Liver (tissue), 9 donors: ENCODE data around the gene CDC42EP3. TPM values are rescaled to one million over a fixed set of nuclear protein-coding genes. Genes with fewer than 3 reads are reported as not detected.

Experiments
- DNase-seq: peaks from one replicate; pipeline ENCODE4 v3.0.0-alpha.2; 2017; ENCODE audit warnings: low spot score
- H3K27ac ChIP-seq, 2 donors: one replicate each; pipeline ENCODE4 v1.7.0; 2013; ENCODE audit warnings: inconsistent platforms in 2 of 2, low read length in 2 of 2, control low read depth in 1 of 2, low read depth in 1 of 2, mild to moderate bottlenecking in 1 of 2
- H3K27me3 ChIP-seq, 4 donors: one replicate each; pipeline versions ENCODE4 v1.6.1 to v1.7.0; 2013; ENCODE audit warnings: low read length in 3 of 4, inconsistent platforms in 1 of 4, mild to moderate bottlenecking in 1 of 4, moderate library complexity in 1 of 4; ENCODE audit not compliant: control insufficient read depth in 4 of 4, insufficient read depth in 4 of 4
- H3K36me3 ChIP-seq, 4 donors: one replicate each; pipeline versions ENCODE4 v1.6.1 to v1.7.0; 2013; ENCODE audit warnings: low read length in 3 of 4, mild to moderate bottlenecking in 3 of 4, low read depth in 1 of 4, moderate library complexity in 1 of 4; ENCODE audit not compliant: control insufficient read depth in 4 of 4, insufficient read depth in 3 of 4
- H3K4me1 ChIP-seq, 4 donors: one replicate each; pipeline versions ENCODE4 v1.6.1 to v1.7.0; 2013; ENCODE audit warnings: low read length in 3 of 4, mild to moderate bottlenecking in 3 of 4, moderate library complexity in 1 of 4; ENCODE audit not compliant: control insufficient read depth in 4 of 4, insufficient read depth in 4 of 4
- H3K4me3 ChIP-seq, 3 donors: one replicate each; pipeline versions ENCODE4 v1.6.1 to v1.7.0; 2013; ENCODE audit warnings: low read length in 3 of 3, control low read depth in 1 of 3, low read depth in 1 of 3, mild to moderate bottlenecking in 1 of 3
- H3K9ac ChIP-seq, 2 donors: one replicate each; pipeline ENCODE4 v1.7.0; 2013; ENCODE audit warnings: low read length in 2 of 2, mild to moderate bottlenecking in 2 of 2, moderate library complexity in 2 of 2, control low read depth in 1 of 2, low read depth in 1 of 2
- H3K9me3 ChIP-seq, 4 donors: one replicate each; pipeline versions ENCODE4 v1.6.1 to v1.7.0; 2013; ENCODE audit warnings: low read length in 3 of 4; ENCODE audit not compliant: control insufficient read depth in 4 of 4
- EGR1 ChIP-seq, 2 donors: IDR thresholded peaks; 2 replicates each; pipeline ENCODE4 v1.6.1; 2016 to 2018; ENCODE audit warnings: antibody characterized with exemption in 2 of 2, low read depth in 2 of 2
- FOXA2 ChIP-seq: IDR thresholded peaks from 2 replicates; pipeline ENCODE4 v1.6.1; 2016; ENCODE audit warnings: antibody characterized with exemption
- GABPA ChIP-seq, 2 donors: IDR thresholded peaks in 1 of 2; conservative IDR thresholded peaks in 1 of 2; 2 replicates each; pipeline ENCODE4 v1.6.1; 2016; ENCODE audit warnings: antibody characterized with exemption in 2 of 2, mild to moderate bottlenecking in 1 of 2, moderate library complexity in 1 of 2
- HNF4A ChIP-seq, 2 donors: conservative IDR thresholded peaks; 2 replicates each; pipeline ENCODE4 v1.6.1; 2016; ENCODE audit warnings: antibody characterized with exemption in 2 of 2, mild to moderate bottlenecking in 2 of 2
- MAX ChIP-seq: IDR thresholded peaks from 2 replicates; pipeline ENCODE4 v1.6.1; 2016; ENCODE audit warnings: antibody characterized with exemption
- RAD21 ChIP-seq, 2 donors: IDR thresholded peaks; 2 replicates each; pipeline ENCODE4 v1.6.1; 2016; ENCODE audit warnings: antibody characterized with exemption in 2 of 2, mild to moderate bottlenecking in 2 of 2
- RXRA ChIP-seq, 2 donors: IDR thresholded peaks; 2 replicates each; pipeline ENCODE4 v1.6.1; 2017 to 2018; ENCODE audit warnings: antibody characterized with exemption in 2 of 2, mild to moderate bottlenecking in 1 of 2
- SP1 ChIP-seq: IDR thresholded peaks from 2 replicates; pipeline ENCODE4 v1.6.1; 2018; ENCODE audit warnings: antibody characterized with exemption, mild to moderate bottlenecking
- TAF1 ChIP-seq: conservative IDR thresholded peaks from 2 replicates; pipeline ENCODE4 v1.6.1; 2016; ENCODE audit warnings: antibody characterized with exemption, mild to moderate bottlenecking
- YY1 ChIP-seq: IDR thresholded peaks from 2 replicates; pipeline ENCODE4 v1.6.1; 2016; ENCODE audit warnings: antibody characterized with exemption, mild to moderate bottlenecking
- WGBS: extraction: QIAGEN DNeasy Blood & Tissue Kit; methylation state at CpG from one replicate; pipeline ENCODE4 v1.1.7; 2013; 5-methylcytosine and 5-hydroxymethylcytosine counted together
- polyA plus RNA-seq, 2 donors: library from polyadenylated mRNA; stranded (reverse) in 1 of 2; unstranded in 1 of 2; fragments of 200-250 nt in 1 of 2; fragments of >200 nt in 1 of 2; fragmentation: Nextera tagmentation in 1 of 2; extraction: Ambion mirVana in 1 of 2; gene quantifications; one replicate each; pipeline versions ENCODE4 v1.2.1 to v1.2.3, GENCODE V29; 2013 to 2015
- total RNA-seq, 2 donors: library from RNA; depleted of rRNA; stranded (reverse); fragments of >200 nt; gene quantifications; one replicate each; pipeline ENCODE4 v1.2.3, GENCODE V29; 2014
- TF ChIP-seq, protein P1 (sequence below): IDR thresholded peaks from 2 replicates; pipeline ENCODE4 v1.6.1; 2016; ENCODE audit warnings: antibody characterized with exemption
- TF ChIP-seq, protein P2 (sequence below): fragments of 150-350 bp; IDR thresholded peaks from 2 replicates; pipeline ENCODE4 v1.5.1; 2017; ENCODE audit warnings: improper control_type of control experiment, low read depth, low read length; ENCODE audit not compliant: missing input control
- TF ChIP-seq, protein P3 (sequence below): IDR thresholded peaks from 2 replicates; pipeline ENCODE4 v1.6.1; 2016; ENCODE audit warnings: antibody characterized with exemption
- TF ChIP-seq, protein P4 (sequence below): IDR thresholded peaks from 2 replicates; pipeline ENCODE4 v1.6.1; 2016; ENCODE audit warnings: antibody characterized with exemption, mild to moderate bottlenecking
- donor health status: healthy.
- donor health status: healthy.
- donor health status: healthy.
- donor health status: healthy.
- donor health status: healthy.

CDC42EP3 gene
- total and polyA plus RNA-seq, 4 donors = 2.5 to 4.1 (median 3.3) TPM

GRCh38 chr2:37619959-37620300 is 51.5 kb downstream of the CDC42EP3 start (continued):
- TF ChIP-seq, protein P1, sequence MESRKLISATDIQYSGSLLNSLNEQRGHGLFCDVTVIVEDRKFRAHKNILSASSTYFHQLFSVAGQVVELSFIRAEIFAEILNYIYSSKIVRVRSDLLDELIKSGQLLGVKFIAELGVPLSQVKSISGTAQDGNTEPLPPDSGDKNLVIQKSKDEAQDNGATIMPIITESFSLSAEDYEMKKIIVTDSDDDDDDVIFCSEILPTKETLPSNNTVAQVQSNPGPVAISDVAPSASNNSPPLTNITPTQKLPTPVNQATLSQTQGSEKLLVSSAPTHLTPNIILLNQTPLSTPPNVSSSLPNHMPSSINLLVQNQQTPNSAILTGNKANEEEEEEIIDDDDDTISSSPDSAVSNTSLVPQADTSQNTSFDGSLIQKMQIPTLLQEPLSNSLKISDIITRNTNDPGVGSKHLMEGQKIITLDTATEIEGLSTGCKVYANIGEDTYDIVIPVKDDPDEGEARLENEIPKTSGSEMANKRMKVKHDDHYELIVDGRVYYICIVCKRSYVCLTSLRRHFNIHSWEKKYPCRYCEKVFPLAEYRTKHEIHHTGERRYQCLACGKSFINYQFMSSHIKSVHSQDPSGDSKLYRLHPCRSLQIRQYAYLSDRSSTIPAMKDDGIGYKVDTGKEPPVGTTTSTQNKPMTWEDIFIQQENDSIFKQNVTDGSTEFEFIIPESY = no peak
- no peak for TF ChIP-seq RXRA (IDR thresholded peaks at IDR 0.05)
- no peak for TF ChIP-seq FOXA2
- TF ChIP-seq, protein P2, sequence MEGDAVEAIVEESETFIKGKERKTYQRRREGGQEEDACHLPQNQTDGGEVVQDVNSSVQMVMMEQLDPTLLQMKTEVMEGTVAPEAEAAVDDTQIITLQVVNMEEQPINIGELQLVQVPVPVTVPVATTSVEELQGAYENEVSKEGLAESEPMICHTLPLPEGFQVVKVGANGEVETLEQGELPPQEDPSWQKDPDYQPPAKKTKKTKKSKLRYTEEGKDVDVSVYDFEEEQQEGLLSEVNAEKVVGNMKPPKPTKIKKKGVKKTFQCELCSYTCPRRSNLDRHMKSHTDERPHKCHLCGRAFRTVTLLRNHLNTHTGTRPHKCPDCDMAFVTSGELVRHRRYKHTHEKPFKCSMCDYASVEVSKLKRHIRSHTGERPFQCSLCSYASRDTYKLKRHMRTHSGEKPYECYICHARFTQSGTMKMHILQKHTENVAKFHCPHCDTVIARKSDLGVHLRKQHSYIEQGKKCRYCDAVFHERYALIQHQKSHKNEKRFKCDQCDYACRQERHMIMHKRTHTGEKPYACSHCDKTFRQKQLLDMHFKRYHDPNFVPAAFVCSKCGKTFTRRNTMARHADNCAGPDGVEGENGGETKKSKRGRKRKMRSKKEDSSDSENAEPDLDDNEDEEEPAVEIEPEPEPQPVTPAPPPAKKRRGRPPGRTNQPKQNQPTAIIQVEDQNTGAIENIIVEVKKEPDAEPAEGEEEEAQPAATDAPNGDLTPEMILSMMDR = no peak

DNA sequence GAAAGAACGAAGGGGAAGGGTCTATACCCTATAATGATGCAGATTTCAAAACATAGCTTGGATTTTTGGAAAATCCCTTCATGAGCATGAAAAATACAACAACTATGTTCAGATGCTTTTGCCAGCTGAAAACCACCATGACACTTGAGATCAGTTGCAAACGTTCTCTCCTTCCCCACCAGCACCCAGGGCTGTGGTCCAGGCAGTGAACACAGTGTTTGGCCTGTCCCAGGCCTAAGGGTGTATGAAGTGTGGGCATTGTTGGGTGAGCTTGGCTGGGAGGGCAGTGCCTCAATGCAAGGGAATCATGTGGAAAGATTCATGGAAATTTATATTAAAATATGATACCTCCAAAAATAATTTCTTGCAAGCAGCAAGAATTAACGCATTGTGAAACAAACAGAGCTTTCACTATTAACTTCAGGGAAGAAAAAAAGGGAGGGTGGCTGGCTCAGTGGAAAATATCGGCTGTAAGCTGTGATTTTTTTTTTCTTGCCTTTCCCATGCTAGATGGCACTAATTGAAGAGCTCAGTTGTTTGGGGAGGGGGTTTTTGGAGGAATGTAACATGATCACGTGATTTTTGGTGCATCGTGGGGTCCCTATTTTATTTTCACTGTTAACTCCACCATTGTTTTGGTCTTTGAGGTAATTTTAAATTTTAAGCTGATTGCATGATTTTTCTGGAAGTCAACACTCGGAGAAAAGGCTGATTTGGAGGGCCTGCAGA is 52.0 kb downstream of the CDC42EP3 start:
- peaks cover 0 to 3% (median 0%) of the 10 kb centered on the region in 4 donors for H3K4me1 ChIP-seq
- 90% methylated on average over 7 of the region's 7 CpGs for WGBS
- H3K27ac ChIP-seq = no peak overlapping the region
- no peaks in the 10 kb centered on the region for H3K27me3 ChIP-seq
- TF ChIP-seq HNF4A (conservative IDR thresholded peaks at IDR 0.05) = no peak
- no peak for TF ChIP-seq YY1
- TF ChIP-seq, protein P3, sequence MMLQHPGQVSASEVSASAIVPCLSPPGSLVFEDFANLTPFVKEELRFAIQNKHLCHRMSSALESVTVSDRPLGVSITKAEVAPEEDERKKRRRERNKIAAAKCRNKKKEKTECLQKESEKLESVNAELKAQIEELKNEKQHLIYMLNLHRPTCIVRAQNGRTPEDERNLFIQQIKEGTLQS = no peak
- no peak for TF ChIP-seq GABPA (IDR thresholded peaks at IDR 0.05 in 1 of 2, conservative IDR thresholded peaks at IDR 0.05 in 1 of 2)
- TF ChIP-seq, protein P4, sequence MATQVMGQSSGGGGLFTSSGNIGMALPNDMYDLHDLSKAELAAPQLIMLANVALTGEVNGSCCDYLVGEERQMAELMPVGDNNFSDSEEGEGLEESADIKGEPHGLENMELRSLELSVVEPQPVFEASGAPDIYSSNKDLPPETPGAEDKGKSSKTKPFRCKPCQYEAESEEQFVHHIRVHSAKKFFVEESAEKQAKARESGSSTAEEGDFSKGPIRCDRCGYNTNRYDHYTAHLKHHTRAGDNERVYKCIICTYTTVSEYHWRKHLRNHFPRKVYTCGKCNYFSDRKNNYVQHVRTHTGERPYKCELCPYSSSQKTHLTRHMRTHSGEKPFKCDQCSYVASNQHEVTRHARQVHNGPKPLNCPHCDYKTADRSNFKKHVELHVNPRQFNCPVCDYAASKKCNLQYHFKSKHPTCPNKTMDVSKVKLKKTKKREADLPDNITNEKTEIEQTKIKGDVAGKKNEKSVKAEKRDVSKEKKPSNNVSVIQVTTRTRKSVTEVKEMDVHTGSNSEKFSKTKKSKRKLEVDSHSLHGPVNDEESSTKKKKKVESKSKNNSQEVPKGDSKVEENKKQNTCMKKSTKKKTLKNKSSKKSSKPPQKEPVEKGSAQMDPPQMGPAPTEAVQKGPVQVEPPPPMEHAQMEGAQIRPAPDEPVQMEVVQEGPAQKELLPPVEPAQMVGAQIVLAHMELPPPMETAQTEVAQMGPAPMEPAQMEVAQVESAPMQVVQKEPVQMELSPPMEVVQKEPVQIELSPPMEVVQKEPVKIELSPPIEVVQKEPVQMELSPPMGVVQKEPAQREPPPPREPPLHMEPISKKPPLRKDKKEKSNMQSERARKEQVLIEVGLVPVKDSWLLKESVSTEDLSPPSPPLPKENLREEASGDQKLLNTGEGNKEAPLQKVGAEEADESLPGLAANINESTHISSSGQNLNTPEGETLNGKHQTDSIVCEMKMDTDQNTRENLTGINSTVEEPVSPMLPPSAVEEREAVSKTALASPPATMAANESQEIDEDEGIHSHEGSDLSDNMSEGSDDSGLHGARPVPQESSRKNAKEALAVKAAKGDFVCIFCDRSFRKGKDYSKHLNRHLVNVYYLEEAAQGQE = no peak
- TF ChIP-seq RXRA (IDR thresholded peaks at IDR 0.05) = no peak
- no peak for TF ChIP-seq TAF1
- no peak for TF ChIP-seq RAD21 (IDR thresholded peaks at IDR 0.05)
- no peak for TF ChIP-seq MAX
- TF ChIP-seq EGR1 (IDR thresholded peaks at IDR 0.05; ENCODE audit: low read depth in 2 of 2) = no peak
- no peak for TF ChIP-seq SP1
- no peaks in the 10 kb centered on the region for H3K36me3 ChIP-seq
- H3K9ac ChIP-seq = no peak overlapping the region
- H3K4me3 ChIP-seq = no peak overlapping the region
- DNase-seq = no peak
- no peaks in the 10 kb centered on the region for H3K9me3 ChIP-seq
